HG02623 (cell line): ENCODE data around the gene ATP6V0C.
"Not testable (repeated sequence)": the region's sequence is repeated elsewhere in the genome, so short reads cannot be mapped to it uniquely, and the experiment has no call there.

ENCODE experiments used
- ATAC-seq: cut with Tn5 transposase; IDR thresholded peaks from one replicate; pipeline ENCODE4 v1.9.1; 2021; ENCODE audit warnings: moderate library complexity; ENCODE audit not compliant: unreplicated experiment

ATP6V0C gene

GRCh38 chr16:2474877-2475412 is 38.8 kb upstream of the ATP6V0C start, which contains the start of gene TBC1D24:
TBC1D24 (plus strand) TSS chr16:2475127; CDS start chr16:2496149, 21,022 bp downstream.
- ATAC-seq, result peak; percentile 48

- no peak for ATAC-seq
Measured at GRCh38 chr16:2475413-2476344, 38.1 kb upstream of the ATP6V0C start.

GRCh38 chr16:2476345-2476720 is 37.4 kb upstream of the ATP6V0C start:
- no peak for ATAC-seq

GRCh38 chr16:2476741-2477140 is 37.0 kb upstream of the ATP6V0C start:
- ATAC-seq, result no peak

GRCh38 chr16:2477327-2477726 is 36.4 kb upstream of the ATP6V0C start:
- no peak for ATAC-seq

- no peak for ATAC-seq
Measured at GRCh38 chr16:2478279-2478678, 35.5 kb upstream of the ATP6V0C start.

- not testable (repeated sequence) for ATAC-seq
Measured at GRCh38 chr16:2479996-2480395, 33.8 kb upstream of the ATP6V0C start.

GRCh38 chr16:2480948-2481347 is 32.8 kb upstream of the ATP6V0C start:
- no peak for ATAC-seq

- no peak for ATAC-seq
Measured at GRCh38 chr16:2481676-2482075, 32.1 kb upstream of the ATP6V0C start.

GRCh38 chr16:2482249-2482648 is 31.5 kb upstream of the ATP6V0C start:
- no peak for ATAC-seq

- no peak for ATAC-seq
Measured at GRCh38 chr16:2482708-2483534, 30.8 kb upstream of the ATP6V0C start.

GRCh38 chr16:2483939-2484897 is 29.5 kb upstream of the ATP6V0C start:
- no peak for ATAC-seq

GRCh38 chr16:2484898-2485508 is 28.7 kb upstream of the ATP6V0C start:
- ATAC-seq, result no peak

- no peak for ATAC-seq
Measured at GRCh38 chr16:2485811-2486507, 27.8 kb upstream of the ATP6V0C start.

GRCh38 chr16:2486645-2487516 is 26.9 kb upstream of the ATP6V0C start:
- no peak for ATAC-seq

- no peak for ATAC-seq
Measured at GRCh38 chr16:2487517-2487842, 26.3 kb upstream of the ATP6V0C start.

GRCh38 chr16:2487903-2488531 is 25.7 kb upstream of the ATP6V0C start:
- no peak for ATAC-seq

- ATAC-seq, result no peak
Measured at GRCh38 chr16:2489581-2489980, 24.2 kb upstream of the ATP6V0C start.
